Measurements from ENCODE around the gene KPNA1.

Gene KPNA1

DNA sequence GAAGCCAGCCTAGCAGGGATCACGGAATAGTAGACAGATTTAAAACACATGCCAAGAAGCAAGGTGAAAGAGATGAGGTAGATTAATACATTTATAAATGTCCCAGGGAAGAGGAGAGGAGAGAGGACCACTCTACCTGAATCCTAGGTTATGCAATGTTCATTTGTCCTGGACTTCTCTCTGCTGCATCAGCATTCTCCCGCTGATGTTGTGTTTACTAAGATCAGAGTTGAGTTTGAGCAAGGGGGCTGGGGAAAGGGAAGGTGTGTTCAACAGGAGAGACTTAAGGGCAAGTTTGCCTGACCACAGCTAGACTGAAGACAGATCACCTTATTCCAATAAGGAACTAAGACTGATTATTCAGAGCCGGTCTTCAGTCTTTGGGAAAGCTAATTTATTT lies 1.1 kb upstream of the KPNA1 start:
- Histone ChIP-seq H2AK5ac (ENCODE audit: low read depth, low read length) (no peak overlapping the region), H3K23ac (ENCODE audit: low read depth, low read length, poor library complexity) (no peak overlapping the region), H3K4ac (ENCODE audit: low read length) (no peak overlapping the region), H3K4me3 (ENCODE audit: low read length in 2 of 2) (no peak overlapping the region), H2BK5ac (ENCODE audit: low read length) (no peak overlapping the region), H2BK12ac (ENCODE audit: low read length) (no peak overlapping the region), H3K79me1 (ENCODE audit: low read depth, low read length) (peaks cover 6% of the 10 kb centered on the region), H2BK120ac (ENCODE audit: low read depth, low read length) (no peak overlapping the region), H3K27ac (replicated peaks; ENCODE audit: low read length) (no peak overlapping the region), H3K9ac (ENCODE audit: low read depth, low read length, poor library complexity) (no peak overlapping the region), H3K27me3 (ENCODE audit: control insufficient read depth in 3 of 3, insufficient read depth in 3 of 3, low read depth in 1 of 3, low read length in 3 of 3) (peaks cover 0 to 6% (median 0%) of the 10 kb centered on the region in 3 experiments), H3K18ac (ENCODE audit: low read length) (no peak overlapping the region), H2AFZ (ENCODE audit: low read length) (peak overlapping the region; percentile 77), H3K9me3 (replicated peaks in 1 of 2; ENCODE audit: control insufficient read depth in 2 of 2, insufficient read depth in 1 of 2, low read depth in 1 of 2, low read length in 2 of 2) (no peaks in the 10 kb centered on the region), H3K14ac (ENCODE audit: low read length) (no peak overlapping the region), H3K4me1 (ENCODE audit: control insufficient read depth in 2 of 2, insufficient read depth in 1 of 2, low read depth in 1 of 2, low read length in 2 of 2) (peaks cover 4 to 5% of the 10 kb centered on the region in 2 donors), H4K91ac (ENCODE audit: low read depth, low read length, poor library complexity) (no peak overlapping the region), H4K8ac (ENCODE audit: low read depth, low read length) (no peak overlapping the region), H2BK15ac (ENCODE audit: low read length) (no peak overlapping the region), H3K4me2 (ENCODE audit: insufficient read depth, low read length, poor library complexity, severe bottlenecking) (no peak overlapping the region), H3K36me3 (replicated peaks in 1 of 2; ENCODE audit: control insufficient read depth in 2 of 2, insufficient read depth in 2 of 2, low read length in 2 of 2) (peaks cover 0 to 5% of the 10 kb centered on the region in 2 donors)
- WGBS, 2 donors (ENCODE audit: extremely low coverage in 2 of 2, insufficient read length in 2 of 2, insufficient replicate concordance in 1 of 2): no CpG with 5 or more reads among the region's 3 CpGs
- no peak for DNase-seq (ENCODE audit: low spot score)

GRCh38 chr3:122515020-122515468 lies 305 bp upstream of the KPNA1 start:
- no peak for DNase-seq (ENCODE audit: low spot score)
- Histone ChIP-seq H3K9ac (ENCODE audit: low read depth, low read length, poor library complexity) (no peak overlapping the region), H2AFZ (ENCODE audit: low read length) (peak overlapping the region; percentile 92), H3K18ac (ENCODE audit: low read length) (no peak overlapping the region), H2BK5ac (ENCODE audit: low read length) (no peak overlapping the region), H2AK5ac (ENCODE audit: low read depth, low read length) (no peak overlapping the region), H3K27ac (replicated peaks; ENCODE audit: low read length) (no peak overlapping the region), H2BK120ac (ENCODE audit: low read depth, low read length) (no peak overlapping the region), H3K14ac (ENCODE audit: low read length) (no peak overlapping the region), H3K9me3 (replicated peaks in 1 of 2; ENCODE audit: control insufficient read depth in 2 of 2, insufficient read depth in 1 of 2, low read depth in 1 of 2, low read length in 2 of 2) (peaks cover 0 to 4% of the 10 kb centered on the region in 2 donors), H4K8ac (ENCODE audit: low read depth, low read length) (no peak overlapping the region), H3K4me2 (ENCODE audit: insufficient read depth, low read length, poor library complexity, severe bottlenecking) (peak overlapping the region; percentile 59), H3K4me3 (ENCODE audit: low read length in 2 of 2) (peak overlapping the region in 1 of 2 donors; percentile 79), H3K36me3 (replicated peaks in 1 of 2; ENCODE audit: control insufficient read depth in 2 of 2, insufficient read depth in 2 of 2, low read length in 2 of 2) (peaks cover 0 to 11% of the 10 kb centered on the region in 2 donors), H2BK12ac (ENCODE audit: low read length) (no peak overlapping the region), H3K79me1 (ENCODE audit: low read depth, low read length) (peaks cover 6% of the 10 kb centered on the region), H3K27me3 (ENCODE audit: control insufficient read depth in 3 of 3, insufficient read depth in 3 of 3, low read depth in 1 of 3, low read length in 3 of 3) (peaks cover 0 to 6% (median 0%) of the 10 kb centered on the region in 3 experiments), H4K91ac (ENCODE audit: low read depth, low read length, poor library complexity) (no peak overlapping the region), H3K23ac (ENCODE audit: low read depth, low read length, poor library complexity) (no peak overlapping the region), H3K4ac (ENCODE audit: low read length) (no peak overlapping the region), H2BK15ac (ENCODE audit: low read length) (no peak overlapping the region), H3K4me1 (ENCODE audit: control insufficient read depth in 2 of 2, insufficient read depth in 1 of 2, low read depth in 1 of 2, low read length in 2 of 2) (peaks cover 4 to 5% of the 10 kb centered on the region in 2 donors)
- WGBS, 2 donors (ENCODE audit: extremely low coverage in 2 of 2, insufficient read length in 2 of 2, insufficient replicate concordance in 1 of 2): no CpG with 5 or more reads among the region's 19 CpGs

- H3K14ac ChIP-seq (ENCODE audit: low read length): no peak overlapping the region
- no peak overlapping the region for H3K4ac ChIP-seq (ENCODE audit: low read length)
- H4K8ac ChIP-seq (ENCODE audit: low read depth, low read length): no peak overlapping the region
- H3K18ac ChIP-seq (ENCODE audit: low read length): no peak overlapping the region
- no peak overlapping the region for H4K91ac ChIP-seq (ENCODE audit: low read depth, low read length, poor library complexity)
- peak; percentile 6 for DNase-seq (ENCODE audit: low spot score)
- H2BK120ac ChIP-seq (ENCODE audit: low read depth, low read length): no peak overlapping the region
- peak overlapping the region; percentile 92 for H2AFZ ChIP-seq (ENCODE audit: low read length)
- no peak overlapping the region for H2BK12ac ChIP-seq (ENCODE audit: low read length)
- WGBS, 2 donors (ENCODE audit: extremely low coverage in 2 of 2, insufficient read length in 2 of 2, insufficient replicate concordance in 1 of 2): no CpG with 5 or more reads among the region's 19 CpGs
- no peak overlapping the region for H3K27ac ChIP-seq (replicated peaks; ENCODE audit: low read length)
- H3K36me3 ChIP-seq (replicated peaks in 1 of 2; ENCODE audit: control insufficient read depth in 2 of 2, insufficient read depth in 2 of 2, low read length in 2 of 2): peaks cover 0 to 11% of the 10 kb centered on the region in 2 donors
- H3K4me1 ChIP-seq (ENCODE audit: control insufficient read depth in 2 of 2, insufficient read depth in 1 of 2, low read depth in 1 of 2, low read length in 2 of 2): peaks cover 4 to 5% of the 10 kb centered on the region in 2 donors
- H3K9ac ChIP-seq (ENCODE audit: low read depth, low read length, poor library complexity): peak overlapping the region; percentile 97
- peak overlapping the region; percentile 79 to 100 for H3K4me3 ChIP-seq (ENCODE audit: low read length in 2 of 2)
- peaks cover 0 to 4% of the 10 kb centered on the region in 2 donors for H3K9me3 ChIP-seq (replicated peaks in 1 of 2; ENCODE audit: control insufficient read depth in 2 of 2, insufficient read depth in 1 of 2, low read depth in 1 of 2, low read length in 2 of 2)
- peaks cover 6% of the 10 kb centered on the region for H3K79me1 ChIP-seq (ENCODE audit: low read depth, low read length)
- peak overlapping the region; percentile 58 for H3K4me2 ChIP-seq (ENCODE audit: insufficient read depth, low read length, poor library complexity, severe bottlenecking)
- peak overlapping the region; percentile 54 for H2AK5ac ChIP-seq (ENCODE audit: low read depth, low read length)
- peaks cover 0 to 3% (median 0%) of the 10 kb centered on the region in 3 experiments for H3K27me3 ChIP-seq (ENCODE audit: control insufficient read depth in 3 of 3, insufficient read depth in 3 of 3, low read depth in 1 of 3, low read length in 3 of 3)
- H2BK15ac ChIP-seq (ENCODE audit: low read length): no peak overlapping the region
- no peak overlapping the region for H3K23ac ChIP-seq (ENCODE audit: low read depth, low read length, poor library complexity)
- peak overlapping the region; percentile 82 for H2BK5ac ChIP-seq (ENCODE audit: low read length)
Measured at GRCh38 chr3:122513386-122514122, 1.2 kb downstream of the KPNA1 start.

- H3K4me3 ChIP-seq (ENCODE audit: low read length in 2 of 2): no peak overlapping the region
Measured at GRCh38 chr3:122512284-122512683, 2.5 kb downstream of the KPNA1 start.

More at GRCh38 chr3:122512284-122512683, 2.5 kb downstream of the KPNA1 start:
- no peak overlapping the region for H3K4me2 ChIP-seq (ENCODE audit: insufficient read depth, low read length, poor library complexity, severe bottlenecking)
- H3K4ac ChIP-seq (ENCODE audit: low read length): no peak overlapping the region
- no peak overlapping the region for H3K14ac ChIP-seq (ENCODE audit: low read length)
- no peak overlapping the region for H3K27ac ChIP-seq (replicated peaks; ENCODE audit: low read length)
- no peak overlapping the region for H4K8ac ChIP-seq (ENCODE audit: low read depth, low read length)
- H3K36me3 ChIP-seq (replicated peaks in 1 of 2; ENCODE audit: control insufficient read depth in 2 of 2, insufficient read depth in 2 of 2, low read length in 2 of 2): peaks cover 0 to 13% of the 10 kb centered on the region in 2 donors
- DNase-seq (ENCODE audit: low spot score): no peak
- peaks cover 6% of the 10 kb centered on the region for H3K79me1 ChIP-seq (ENCODE audit: low read depth, low read length)
- no peak overlapping the region for H3K18ac ChIP-seq (ENCODE audit: low read length)
- peaks cover 0 to 4% of the 10 kb centered on the region in 2 donors for H3K9me3 ChIP-seq (replicated peaks in 1 of 2; ENCODE audit: control insufficient read depth in 2 of 2, insufficient read depth in 1 of 2, low read depth in 1 of 2, low read length in 2 of 2)
- H2BK12ac ChIP-seq (ENCODE audit: low read length): no peak overlapping the region
- no CpG with 5 or more reads among the region's 15 CpGs for WGBS, 2 donors (ENCODE audit: extremely low coverage in 2 of 2, insufficient read length in 2 of 2, insufficient replicate concordance in 1 of 2)
- no peak overlapping the region for H2BK15ac ChIP-seq (ENCODE audit: low read length)
- no peak overlapping the region for H4K91ac ChIP-seq (ENCODE audit: low read depth, low read length, poor library complexity)
- no peak overlapping the region for H2BK5ac ChIP-seq (ENCODE audit: low read length)
- no peak overlapping the region for H2BK120ac ChIP-seq (ENCODE audit: low read depth, low read length)
- peaks cover 4 to 5% of the 10 kb centered on the region in 2 donors for H3K4me1 ChIP-seq (ENCODE audit: control insufficient read depth in 2 of 2, insufficient read depth in 1 of 2, low read depth in 1 of 2, low read length in 2 of 2)
- H3K23ac ChIP-seq (ENCODE audit: low read depth, low read length, poor library complexity): no peak overlapping the region
- H2AFZ ChIP-seq (ENCODE audit: low read length): no peak overlapping the region
- H3K9ac ChIP-seq (ENCODE audit: low read depth, low read length, poor library complexity): no peak overlapping the region
- H3K27me3 ChIP-seq (ENCODE audit: control insufficient read depth in 3 of 3, insufficient read depth in 3 of 3, low read depth in 1 of 3, low read length in 3 of 3): no peaks in the 10 kb centered on the region
- no peak overlapping the region for H2AK5ac ChIP-seq (ENCODE audit: low read depth, low read length)
